Keratinocyte (primary cell): ENCODE data around the gene ZDHHC18. TPM values are rescaled to one million over a fixed set of nuclear protein-coding genes. Genes with fewer than 3 reads are reported as not detected.
A peak's percentile ranks its signal among the peaks of the same experiment; 100 is the strongest.

Experiments used
- DNase-seq: peaks from one replicate; pipeline ENCODE4 v3.0.0-alpha.2; 2011; ENCODE audit warnings: low read depth, missing footprints, low spot score
- FAIRE-seq: peaks from 2 replicates; lab custom pipeline; 2011; peaks lifted over from hg19 to GRCh38; lab: Jason Lieb, UNC
- H2AFZ ChIP-seq: 2 replicates; pipeline ENCODE4 v1.6.0; 2012; ENCODE audit warnings: low read length, control low read depth, inconsistent platforms; ENCODE audit not compliant: control insufficient read depth
- H3K27ac ChIP-seq: 2 replicates; pipeline ENCODE4 v1.5.1; 2011; ENCODE audit warnings: low read length; ENCODE audit not compliant: control insufficient read depth, insufficient read depth
- H3K27me3 ChIP-seq: 3 replicates; pipeline ENCODE4 v1.6.0; 2011; ENCODE audit warnings: low read length; ENCODE audit not compliant: control insufficient read depth, insufficient read depth; ENCODE audit errors: extremely low read depth
- H3K36me3 ChIP-seq, 2 experiments: 2 replicates in 1 of 2; 3 replicates in 1 of 2; pipeline ENCODE4 v1.5.1; 2011; ENCODE audit warnings: low read length in 2 of 2, mild to moderate bottlenecking in 1 of 2; ENCODE audit not compliant: control insufficient read depth in 2 of 2, insufficient read depth in 2 of 2; ENCODE audit errors: extremely low read depth in 1 of 2
- H3K4me1 ChIP-seq: 3 replicates; pipeline ENCODE4 v1.5.1; 2011; ENCODE audit warnings: low read length; ENCODE audit not compliant: control insufficient read depth, insufficient read depth; ENCODE audit errors: extremely low read depth
- H3K4me2 ChIP-seq: 3 replicates; pipeline ENCODE4 v1.6.0; 2011; ENCODE audit warnings: low read depth, low read length; ENCODE audit not compliant: control insufficient read depth, insufficient read depth; ENCODE audit errors: extremely low read depth
- H3K4me3 ChIP-seq, 3 experiments: fragments of 200-600 bp in 1 of 3; sonication (generic) in 1 of 3; 2 replicates in 2 of 3; 3 replicates in 1 of 3; pipeline ENCODE4 v1.5.1; 2011 to 2016; ENCODE audit warnings: low read length in 3 of 3, mild to moderate bottlenecking in 3 of 3, control low read depth in 2 of 3, inconsistent platforms in 1 of 3, low read depth in 1 of 3, mixed read lengths in 1 of 3, mixed run types in 1 of 3, moderate library complexity in 1 of 3; ENCODE audit not compliant: control insufficient read depth in 2 of 3, insufficient read depth in 2 of 3; ENCODE audit errors: extremely low read depth in 1 of 3
- H3K79me2 ChIP-seq: 2 replicates; pipeline ENCODE4 v1.6.0; 2012; ENCODE audit warnings: low read length; ENCODE audit not compliant: control insufficient read depth, insufficient read depth
- H3K9ac ChIP-seq: 3 replicates; pipeline ENCODE4 v1.6.0; 2011; ENCODE audit warnings: low read length; ENCODE audit not compliant: control insufficient read depth, insufficient read depth; ENCODE audit errors: extremely low read depth
- H3K9me1 ChIP-seq: 3 replicates; pipeline ENCODE4 v1.6.0; 2011; ENCODE audit warnings: low read length; ENCODE audit not compliant: control insufficient read depth, insufficient read depth; ENCODE audit errors: extremely low read depth
- H3K9me3 ChIP-seq: 2 replicates; pipeline ENCODE4 v1.5.1; 2012; ENCODE audit warnings: low read depth, low read length; ENCODE audit not compliant: control insufficient read depth
- H4K20me1 ChIP-seq: 3 replicates; pipeline ENCODE4 v1.6.0; 2011; ENCODE audit warnings: low read length; ENCODE audit not compliant: control insufficient read depth, insufficient read depth; ENCODE audit errors: extremely low read depth
- EZH2 ChIP-seq: IDR thresholded peaks from one replicate; pipeline ENCODE4 v1.6.1; 2012; ENCODE audit warnings: inconsistent platforms, mild to moderate bottlenecking, low read length, moderate library complexity
- dilution Hi-C: fragments of 300-500 bp; cut with MboI; formaldehyde crosslinking; loops from one replicate; pipeline ENCODE4 v1.7.0; 2020; ENCODE audit warnings: low sequenced_read_pairs; ENCODE audit not compliant: extremely low pct_ligation_motif_present
- polyA plus RNA-seq, 5 experiments: library from polyadenylated mRNA; depleted of rRNA in 3 of 5; stranded (reverse) in 3 of 5; stranded (forward) in 1 of 5; unstranded in 1 of 5; fragments of >200 nt; gene quantifications; 1 replicate in 1 of 5; 2 replicates in 3 of 5; 3 replicates in 1 of 5; pipeline versions ENCODE4 v1.2.1 to v1.2.3, GENCODE V29; 2011 to 2012; ENCODE audit warnings: missing spikeins in 2 of 5, low read depth in 1 of 5, low replicate concordance in 1 of 5
- small RNA-seq, 3 experiments: library from RNA; depleted of rRNA; stranded (forward); fragments of <200 nt; gene quantifications; one replicate each; pipeline ENCODE3, GENCODE V24; 2012; ENCODE audit warnings: low read depth in 3 of 3, low replicate concordance in 1 of 3; ENCODE audit not compliant: insufficient read length in 3 of 3
- TF ChIP-seq, protein P1 (sequence below), 3 experiments: IDR thresholded peaks in 1 of 3; conservative IDR thresholded peaks in 1 of 3; optimal IDR thresholded peaks in 1 of 3; 2 replicates in 2 of 3; 3 replicates in 1 of 3; pipeline versions ENCODE3 to v1.5.1; 2011; ENCODE audit warnings: low read length in 3 of 3, mild to moderate bottlenecking in 3 of 3, moderate library complexity in 2 of 3, control low read depth in 1 of 3, inconsistent platforms in 1 of 3; ENCODE audit not compliant: insufficient read depth in 2 of 3; ENCODE audit errors: extremely low read depth in 1 of 3

Gene ZDHHC18
- polyA plus RNA-seq, 1 donor (not counting 4 experiments of a cell fraction or from before 2014, with no cell fraction given): 18.1 TPM

DNA sequence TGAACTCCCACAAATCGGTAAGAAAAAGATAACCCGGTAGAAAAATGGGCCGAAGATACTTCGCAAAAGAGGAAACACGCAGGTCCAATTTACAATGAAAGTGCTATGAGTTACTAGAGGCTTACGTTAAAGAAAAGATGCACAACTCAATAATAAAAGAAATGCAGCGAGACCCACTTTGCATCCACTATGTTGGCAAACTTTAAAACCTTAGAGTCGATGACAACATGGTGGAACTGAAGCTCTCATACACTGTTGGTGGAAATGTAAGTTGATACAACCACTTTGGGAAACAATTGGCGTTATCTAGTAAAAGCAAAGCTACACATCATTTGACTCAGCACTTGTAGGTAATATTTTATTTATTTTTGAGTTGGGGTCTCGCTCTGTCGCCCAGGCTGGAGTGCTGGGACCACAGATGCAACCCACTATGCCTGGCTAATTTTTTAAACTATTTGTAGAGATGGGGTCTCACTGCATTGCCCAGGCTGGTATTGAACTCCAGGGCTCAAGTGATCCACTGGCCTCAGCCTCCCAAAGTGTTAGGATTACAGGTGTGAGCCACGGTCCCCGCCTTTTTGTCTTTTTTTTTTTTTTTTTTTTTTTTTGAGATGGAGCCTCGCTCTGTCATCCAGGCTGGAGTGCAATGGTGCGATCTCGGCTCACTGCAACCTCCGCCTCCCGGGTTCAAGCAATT lies 74.5 kb downstream of the ZDHHC18 start:
- Histone ChIP-seq H3K4me1 (peaks cover 15% of the 10 kb centered on the region), H3K36me3 (peaks cover 3 to 5% of the 10 kb centered on the region in 2 experiments), H3K27me3 (no peaks in the 10 kb centered on the region), H3K9me1 (no peaks in the 10 kb centered on the region), H3K4me2 (peak overlapping the region; percentile 77), H3K79me2 (peaks cover 26% of the 10 kb centered on the region), H3K9ac (peak overlapping the region; percentile 99), H3K27ac (peak overlapping the region; percentile 97), H3K9me3 (no peaks in the 10 kb centered on the region), H3K4me3 (peak overlapping the region; percentile 66 to 83 (median 73)), H2AFZ (peak overlapping the region; percentile 91), H4K20me1 (no peaks in the 10 kb centered on the region)
- DNase-seq: no peak
- dilution Hi-C loops: no loop called here
- FAIRE-seq: no peak
- TF ChIP-seq, protein P1, sequence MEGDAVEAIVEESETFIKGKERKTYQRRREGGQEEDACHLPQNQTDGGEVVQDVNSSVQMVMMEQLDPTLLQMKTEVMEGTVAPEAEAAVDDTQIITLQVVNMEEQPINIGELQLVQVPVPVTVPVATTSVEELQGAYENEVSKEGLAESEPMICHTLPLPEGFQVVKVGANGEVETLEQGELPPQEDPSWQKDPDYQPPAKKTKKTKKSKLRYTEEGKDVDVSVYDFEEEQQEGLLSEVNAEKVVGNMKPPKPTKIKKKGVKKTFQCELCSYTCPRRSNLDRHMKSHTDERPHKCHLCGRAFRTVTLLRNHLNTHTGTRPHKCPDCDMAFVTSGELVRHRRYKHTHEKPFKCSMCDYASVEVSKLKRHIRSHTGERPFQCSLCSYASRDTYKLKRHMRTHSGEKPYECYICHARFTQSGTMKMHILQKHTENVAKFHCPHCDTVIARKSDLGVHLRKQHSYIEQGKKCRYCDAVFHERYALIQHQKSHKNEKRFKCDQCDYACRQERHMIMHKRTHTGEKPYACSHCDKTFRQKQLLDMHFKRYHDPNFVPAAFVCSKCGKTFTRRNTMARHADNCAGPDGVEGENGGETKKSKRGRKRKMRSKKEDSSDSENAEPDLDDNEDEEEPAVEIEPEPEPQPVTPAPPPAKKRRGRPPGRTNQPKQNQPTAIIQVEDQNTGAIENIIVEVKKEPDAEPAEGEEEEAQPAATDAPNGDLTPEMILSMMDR (optimal IDR thresholded peaks at IDR 0.05 in 1 of 3, IDR thresholded peaks at IDR 0.05 in 1 of 3, conservative IDR thresholded peaks at IDR 0.05 in 1 of 3; ENCODE audit: extremely low read depth in 1 of 3, insufficient read depth in 2 of 3, low read length in 3 of 3): no peak
- TF ChIP-seq EZH2: no peak

Small RNAs within 50 kb of the gene (small RNA-seq; reads per million reads assigned to genes)
- 0 reads per million in 3 experiments for gene RN7SL165P

Other genes with a start within 250 kb of the ZDHHC18 start
- gene ARID1A, start 130.7 kb upstream of the ZDHHC18 start, polyA plus RNA-seq: 5.9 to 20.6 TPM (median 10.2 TPM) in 3 replicates
- 14.2 to 21.1 TPM (median 15.9 TPM) in 3 replicates for gene PIGV, start 38.7 kb upstream of the ZDHHC18 start, polyA plus RNA-seq
- gene SFN, start 36.5 kb downstream of the ZDHHC18 start, polyA plus RNA-seq: 1,394 to 2,602 TPM (median 2,333 TPM) in 3 replicates
- gene GPN2, start 63.6 kb downstream of the ZDHHC18 start, polyA plus RNA-seq: 31.9 to 43.7 TPM (median 37.2 TPM) in 3 replicates
- gene GPATCH3, start 73.8 kb downstream of the ZDHHC18 start, polyA plus RNA-seq: 5.7 to 7.3 TPM (median 7.1 TPM) in 3 replicates
- gene NR0B2, start 87.3 kb downstream of the ZDHHC18 start, polyA plus RNA-seq: not detected in 3 replicates
- 27.4 to 89.5 TPM (median 57.3 TPM) in 3 replicates for gene NUDC, start 95.1 kb downstream of the ZDHHC18 start, polyA plus RNA-seq
- 13.8 to 21.3 TPM (median 16.1 TPM) in 3 replicates for gene KDF1, start 133.8 kb downstream of the ZDHHC18 start, polyA plus RNA-seq
- gene TRNP1, start 167.0 kb downstream of the ZDHHC18 start, polyA plus RNA-seq: 130 to 166 TPM (median 164 TPM) in 3 replicates
- 26.5 to 50.8 TPM (median 36.6 TPM) in 3 replicates for gene TENT5B, start 186.2 kb downstream of the ZDHHC18 start, polyA plus RNA-seq